H9 (cell line): ENCODE data around the gene ZNF117. TPM values are rescaled to one million over a fixed set of nuclear protein-coding genes. Genes with fewer than 3 reads are reported as not detected.

Experiments
- DNase-seq: peaks from one replicate; pipeline ENCODE4 v3.0.0-alpha.2; 2017
- H2AFZ ChIP-seq: one replicate; pipeline ENCODE4 v1.6.1; 2013; ENCODE audit warnings: mild to moderate bottlenecking, low read length, control low read depth, moderate library complexity
- H2AK5ac ChIP-seq: 2 replicates; pipeline ENCODE4 v1.6.1; 2013; ENCODE audit warnings: low read length, control low read depth, mixed read lengths; ENCODE audit not compliant: insufficient read length
- H2BK120ac ChIP-seq: one replicate; pipeline ENCODE4 v1.6.1; 2013; ENCODE audit warnings: low read depth, mild to moderate bottlenecking, low read length, control low read depth, inconsistent platforms; ENCODE audit not compliant: poor library complexity, severe bottlenecking
- H2BK12ac ChIP-seq: 2 replicates; pipeline ENCODE4 v1.6.1; 2013; ENCODE audit warnings: low read length, control low read depth, mixed read lengths, low read depth; ENCODE audit not compliant: insufficient read length
- H2BK15ac ChIP-seq: 2 replicates; pipeline ENCODE4 v1.6.1; 2013; ENCODE audit warnings: low read depth, low read length, control low read depth
- H2BK20ac ChIP-seq: one replicate; pipeline ENCODE4 v1.6.1; 2013; ENCODE audit warnings: low read depth, mild to moderate bottlenecking, low read length, control low read depth, inconsistent platforms; ENCODE audit not compliant: poor library complexity, severe bottlenecking
- H2BK5ac ChIP-seq: 2 replicates; pipeline ENCODE4 v1.6.1; 2013; ENCODE audit warnings: low read length, control low read depth, mixed read lengths; ENCODE audit not compliant: insufficient read length
- H3K14ac ChIP-seq: 2 replicates; pipeline ENCODE4 v1.6.1; 2013; ENCODE audit warnings: low read length, control low read depth; ENCODE audit not compliant: insufficient read depth
- H3K18ac ChIP-seq: 2 replicates; pipeline ENCODE4 v1.6.1; 2013; ENCODE audit warnings: low read depth, mild to moderate bottlenecking, mixed read lengths, low read length, control low read depth; ENCODE audit not compliant: insufficient read length
- H3K23ac ChIP-seq: 2 replicates; pipeline ENCODE4 v1.6.1; 2013; ENCODE audit warnings: low read length, control low read depth, mixed read lengths, low read depth; ENCODE audit not compliant: insufficient read length
- H3K23me2 ChIP-seq: 2 replicates; pipeline ENCODE4 v1.6.1; 2013; ENCODE audit warnings: low read depth, mild to moderate bottlenecking, mixed read lengths, low read length, control low read depth; ENCODE audit not compliant: insufficient read length, poor library complexity, severe bottlenecking
- H3K27ac ChIP-seq: 2 replicates; pipeline ENCODE4 v1.5.1; 2013; ENCODE audit warnings: low read length, control low read depth, mixed read lengths, low read depth; ENCODE audit not compliant: insufficient read length
- H3K27me3 ChIP-seq: 2 replicates; pipeline ENCODE4 v1.6.1; 2013; ENCODE audit warnings: low read length, control low read depth, inconsistent platforms; ENCODE audit not compliant: insufficient read depth
- H3K4ac ChIP-seq: 2 replicates; pipeline ENCODE4 v1.6.1; 2013; ENCODE audit warnings: low read depth, mild to moderate bottlenecking, control low read depth, inconsistent platforms, low read length, moderate library complexity
- H3K4me1 ChIP-seq: 2 replicates; pipeline ENCODE4 v1.6.1; 2013; ENCODE audit warnings: low read length, control low read depth, inconsistent platforms; ENCODE audit not compliant: insufficient read depth
- H3K4me2 ChIP-seq: 2 replicates; pipeline ENCODE4 v1.6.1; 2013; ENCODE audit warnings: low read length, control low read depth, mixed read lengths; ENCODE audit not compliant: insufficient read length, insufficient read depth
- H3K56ac ChIP-seq: 2 replicates; pipeline ENCODE4 v1.6.1; 2013; ENCODE audit warnings: low read depth, mild to moderate bottlenecking, mixed read lengths, low read length, control low read depth; ENCODE audit not compliant: insufficient read length
- H3K79me1 ChIP-seq: 2 replicates; pipeline ENCODE4 v1.6.1; 2013; ENCODE audit warnings: low read depth, mild to moderate bottlenecking, moderate library complexity, low read length, control low read depth, inconsistent platforms; ENCODE audit not compliant: insufficient read depth, poor library complexity, severe bottlenecking
- H3K79me2 ChIP-seq: 2 replicates; pipeline ENCODE4 v1.6.1; 2013; ENCODE audit warnings: low read length, control low read depth, inconsistent platforms; ENCODE audit not compliant: insufficient read depth
- H3K9ac ChIP-seq: 2 replicates; pipeline ENCODE4 v1.6.1; 2013; ENCODE audit warnings: low read length, control low read depth, mixed read lengths; ENCODE audit not compliant: insufficient read length; ENCODE audit errors: extremely low read depth
- H3K9me3 ChIP-seq: one replicate; pipeline ENCODE4 v1.6.1; 2013; ENCODE audit warnings: low read depth, low read length, inconsistent platforms; ENCODE audit not compliant: control insufficient read depth
- H3T11ph ChIP-seq: one replicate; pipeline ENCODE4 v1.6.1; 2013; ENCODE audit warnings: mild to moderate bottlenecking, low read length, control low read depth, inconsistent platforms
- H4K20me1 ChIP-seq: one replicate; pipeline ENCODE4 v1.6.1; 2013; ENCODE audit not compliant: control insufficient read depth, insufficient read length, insufficient read depth
- H4K5ac ChIP-seq: 2 replicates; pipeline ENCODE4 v1.6.1; 2013; ENCODE audit warnings: low read depth, mild to moderate bottlenecking, mixed read lengths, low read length, control low read depth; ENCODE audit not compliant: insufficient read length
- H4K8ac ChIP-seq: replicated peaks from 2 replicates; pipeline ENCODE4 v1.6.1; 2013; ENCODE audit warnings: low read length, control low read depth, mixed read lengths, low read depth; ENCODE audit not compliant: insufficient read length
- H4K91ac ChIP-seq: 2 replicates; pipeline ENCODE4 v1.6.1; 2013; ENCODE audit warnings: low read depth, mild to moderate bottlenecking, moderate library complexity, mixed read lengths, low read length, control low read depth; ENCODE audit not compliant: insufficient read length
- H3K27ac Mint-ChIP-seq, 3 experiments: 2 replicates in 2 of 3; 3 replicates in 1 of 3; pipeline ENCODE4 v1.8.0; 2020 to 2021; ENCODE audit warnings: mixed read lengths in 3 of 3, mild to moderate bottlenecking in 1 of 3, moderate library complexity in 1 of 3
- H3K27me3 Mint-ChIP-seq: 2 replicates; pipeline ENCODE4 v1.8.0; 2021; ENCODE audit warnings: low read depth, mild to moderate bottlenecking, moderate library complexity, mixed read lengths
- H3K36me3 Mint-ChIP-seq, 3 experiments: 2 replicates in 2 of 3; 3 replicates in 1 of 3; pipeline ENCODE4 v1.8.0; 2020 to 2021; ENCODE audit warnings: low read depth in 3 of 3, mixed read lengths in 3 of 3; ENCODE audit not compliant: insufficient read depth in 1 of 3
- H3K4me1 Mint-ChIP-seq, 2 experiments: 2 replicates each; pipeline ENCODE4 v1.8.0; 2020; ENCODE audit warnings: mixed read lengths in 2 of 2
- H3K4me3 Mint-ChIP-seq, 2 experiments: 2 replicates in 1 of 2; 3 replicates in 1 of 2; pipeline ENCODE4 v1.8.0; 2020 to 2021; ENCODE audit warnings: mild to moderate bottlenecking in 2 of 2, mixed read lengths in 2 of 2, moderate library complexity in 1 of 2
- H3K9me3 Mint-ChIP-seq, 2 experiments: 2 replicates in 1 of 2; 3 replicates in 1 of 2; pipeline ENCODE4 v1.8.0; 2020; ENCODE audit warnings: mild to moderate bottlenecking in 2 of 2, mixed read lengths in 2 of 2, moderate library complexity in 1 of 2
- CTCF ChIP-seq: fragments of 200-600 bp; sonication (generic); conservative IDR thresholded peaks from 3 replicates; pipeline ENCODE4 v1.8.0; 2021; ENCODE audit warnings: antibody characterized with exemption, mild to moderate bottlenecking
- WGBS: extraction: QIAGEN DNeasy Blood & Tissue Kit; methylation state at CpG from one replicate; pipeline ENCODE4 v1.1.7; 2013; ENCODE audit warnings: missing lambda C conversion rate, low lambda C conversion rate, mixed read lengths; ENCODE audit not compliant: insufficient read length; ENCODE audit errors: extremely low coverage; 5-methylcytosine and 5-hydroxymethylcytosine counted together
- total RNA-seq: library from RNA; stranded (reverse); gene quantifications from 2 replicates; pipeline ENCODE4 v1.2.1, GENCODE V29; 2021

The ZNF117 gene
- total RNA-seq, 1 experiment from 2014 or later = 13.6 TPM

DNA sequence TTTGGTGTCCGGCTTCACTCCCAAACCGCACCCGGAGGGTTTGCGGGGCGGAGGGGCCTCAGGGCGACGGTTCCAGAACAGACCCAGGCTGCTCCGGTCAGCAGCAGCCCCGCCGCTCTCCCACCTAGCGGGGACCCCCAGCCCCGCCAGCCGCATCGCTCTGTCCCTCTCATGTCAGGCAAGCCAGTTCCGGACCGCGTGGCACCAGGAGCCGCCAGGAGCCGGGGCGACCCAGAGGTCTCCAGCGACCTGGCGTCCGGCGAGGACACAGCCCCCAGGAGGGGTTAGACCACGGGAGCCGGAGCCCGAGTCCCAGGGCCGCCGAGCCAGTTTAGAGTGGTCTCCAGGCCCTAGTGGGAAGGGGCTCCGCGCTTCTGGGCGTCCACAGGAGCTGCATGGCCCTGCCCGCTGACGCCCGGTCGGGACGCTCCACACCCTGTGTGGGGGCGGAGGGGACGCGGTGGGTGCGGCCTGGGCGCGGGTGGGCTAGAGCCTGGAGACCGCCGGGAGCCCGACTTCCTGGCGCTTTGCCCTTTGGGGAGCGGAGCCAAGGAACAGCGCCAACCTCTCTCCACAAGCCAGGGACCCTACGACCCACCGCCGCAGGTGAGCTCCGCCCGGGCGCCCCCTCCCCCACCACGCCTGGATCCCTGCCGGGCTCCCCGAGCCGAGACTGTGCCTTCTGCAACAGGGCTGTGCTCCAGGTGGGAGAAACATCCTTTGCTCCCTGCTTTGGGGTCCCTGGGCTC lies 43.4 kb downstream of the ZNF117 start:
- H3K4me1 Mint-ChIP-seq = peaks cover 0 to 6% of the 10 kb centered on the region in 2 experiments; a peak in 2 of 4 replicates
- WGBS = no CpG with 5 or more reads among the region's 59 CpGs
- peak; percentile 45 for DNase-seq
- TF ChIP-seq CTCF = no peak
- H2BK5ac ChIP-seq = no peak overlapping the region
- H3K23ac ChIP-seq = no peak overlapping the region
- no peak overlapping the region for H4K8ac ChIP-seq
- H3K27me3 ChIP-seq = no peaks in the 10 kb centered on the region; the same call in 1 of the 2 replicates
- no peak overlapping the region for H3K56ac ChIP-seq
- H2BK20ac ChIP-seq = no peak overlapping the region
- peaks cover 0 to 2% (median 0%) of the 10 kb centered on the region in 3 experiments; a peak in 1 of 7 replicates for H3K36me3 Mint-ChIP-seq
- no peak overlapping the region for H2BK120ac ChIP-seq
- H2BK15ac ChIP-seq = no peak overlapping the region
- no peaks in the 10 kb centered on the region; the same call in 1 of the 2 replicates for H3K4me1 ChIP-seq
- no peak overlapping the region for H3K9ac ChIP-seq
- no peak overlapping the region for H3K27ac ChIP-seq
- no peaks in the 10 kb centered on the region for H3K9me3 ChIP-seq
- H3K4me3 Mint-ChIP-seq = peak overlapping the region; percentile 60 to 68
- H3K79me2 ChIP-seq = no peaks in the 10 kb centered on the region
- no peaks in the 10 kb centered on the region for H3K9me3 Mint-ChIP-seq
- H3K4ac ChIP-seq = no peak overlapping the region
- peak overlapping the region; percentile 61 for H3K4me2 ChIP-seq
- no peak overlapping the region for H2AFZ ChIP-seq
- H3K18ac ChIP-seq = no peak overlapping the region
- peak overlapping the region; percentile 70 for H3K14ac ChIP-seq
- H3K27me3 Mint-ChIP-seq = peaks cover 40% of the 10 kb centered on the region
- no peaks in the 10 kb centered on the region for H4K20me1 ChIP-seq
- H3K27ac Mint-ChIP-seq = no peak overlapping the region
- H3T11ph ChIP-seq = no peak overlapping the region
- H3K79me1 ChIP-seq = no peaks in the 10 kb centered on the region
- no peak overlapping the region for H4K91ac ChIP-seq
- no peak overlapping the region for H4K5ac ChIP-seq
- no peak overlapping the region for H2AK5ac ChIP-seq
- no peak overlapping the region for H2BK12ac ChIP-seq
- H3K23me2 ChIP-seq = peaks cover 10% of the 10 kb centered on the region
